Right renal pelvis (tissue), 4 donors: ENCODE measurements around the gene GTPBP6. TPM values are rescaled to one million over a fixed set of nuclear protein-coding genes. Genes with fewer than 3 reads are reported as not detected.
"Not testable (repeated sequence)": the region's sequence is repeated elsewhere in the genome, so short reads cannot be mapped to it uniquely, and the experiment has no call there.

Source experiments
- DNase-seq, 4 donors: peaks; one replicate each; pipeline ENCODE4 v3.0.0-alpha.2; 2013; ENCODE audit warnings: low read depth in 4 of 4, low spot score in 3 of 4, missing footprints in 1 of 4
- polyA plus RNA-seq, 4 donors: library from polyadenylated mRNA; unstranded; fragments of 120-200 nt; gene quantifications; one replicate each; pipeline ENCODE4 v1.2.1, GENCODE V29; 2013; ENCODE audit not compliant: insufficient read length in 4 of 4

The GTPBP6 gene
- polyA plus RNA-seq, 4 donors: 42.0 to 55.1 (median 45.0) TPM

GRCh38 chrX:338281-338835 is 19.8 kb upstream of the GTPBP6 start:
- no peak for DNase-seq

DNA sequence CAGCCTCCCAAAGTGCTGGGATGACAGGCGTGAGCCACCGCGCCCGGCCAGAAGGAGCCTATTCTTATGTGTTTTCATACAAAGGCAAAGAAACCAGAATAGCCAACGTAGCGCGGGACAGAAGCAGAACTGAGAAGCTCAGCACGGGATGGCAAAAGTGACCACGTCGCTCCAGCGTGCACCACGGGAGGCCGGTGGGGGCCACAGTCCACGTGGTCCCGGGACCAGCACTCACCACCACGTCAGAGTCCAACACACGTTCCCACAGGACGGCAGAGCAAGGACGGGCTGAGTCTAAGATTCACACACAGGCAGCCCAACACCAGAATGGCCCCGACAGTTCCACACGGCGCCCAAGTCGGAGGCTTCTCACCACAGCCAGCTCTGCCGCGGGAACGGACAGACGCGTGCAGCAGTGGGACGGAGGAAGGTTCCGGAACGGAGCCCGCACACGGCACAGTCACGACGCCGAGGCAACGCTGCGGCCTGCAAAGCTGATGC is 18.8 kb upstream of the GTPBP6 start:
- DNase-seq: no peak

- no peak for DNase-seq
These were observed 17.6 kb upstream of the GTPBP6 start for GRCh38 chrX:336227-336626.

GRCh38 chrX:335758-336155 is 17.2 kb upstream of the GTPBP6 start:
- DNase-seq: no peak

DNA sequence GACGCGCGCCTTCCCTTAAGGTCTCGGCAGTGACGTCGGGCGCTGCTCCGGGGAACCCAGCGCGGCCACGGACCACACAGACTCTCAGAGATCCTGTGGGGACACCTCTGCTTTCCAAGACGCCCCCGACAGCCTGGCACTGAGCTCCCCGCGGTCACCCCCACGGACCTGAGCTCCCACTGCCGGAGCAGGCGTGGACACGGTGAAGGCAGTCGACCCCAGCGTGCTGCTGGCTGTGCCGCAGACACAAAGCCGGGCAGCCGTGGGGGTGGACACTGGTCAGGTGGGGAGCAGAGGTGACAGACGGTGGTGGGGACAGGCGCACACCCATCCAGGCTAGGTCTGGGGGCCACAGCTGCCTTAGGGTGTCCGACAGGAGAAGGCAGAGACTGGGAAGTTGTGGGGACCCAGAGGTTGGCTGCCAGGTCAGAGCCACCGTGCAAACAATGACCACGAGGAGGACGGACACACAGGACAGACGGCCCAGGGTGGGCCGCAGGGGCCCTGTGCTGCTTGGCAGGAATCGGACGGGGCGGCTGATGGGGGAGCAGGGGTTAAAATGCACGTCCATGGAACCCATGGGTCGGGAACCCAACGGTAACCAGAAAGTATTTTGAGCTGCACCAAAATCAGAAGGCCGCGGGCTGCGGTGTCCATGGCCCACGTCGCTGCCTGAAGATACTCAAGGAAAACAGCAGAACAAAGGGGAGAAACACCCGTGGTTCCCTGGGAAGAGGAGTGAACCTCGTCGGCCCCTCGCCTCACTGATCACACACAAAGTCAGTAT is 16.6 kb upstream of the GTPBP6 start:
- DNase-seq: no peak

- no peak for DNase-seq
These were observed 15.8 kb upstream of the GTPBP6 start for GRCh38 chrX:334331-334891.

DNA sequence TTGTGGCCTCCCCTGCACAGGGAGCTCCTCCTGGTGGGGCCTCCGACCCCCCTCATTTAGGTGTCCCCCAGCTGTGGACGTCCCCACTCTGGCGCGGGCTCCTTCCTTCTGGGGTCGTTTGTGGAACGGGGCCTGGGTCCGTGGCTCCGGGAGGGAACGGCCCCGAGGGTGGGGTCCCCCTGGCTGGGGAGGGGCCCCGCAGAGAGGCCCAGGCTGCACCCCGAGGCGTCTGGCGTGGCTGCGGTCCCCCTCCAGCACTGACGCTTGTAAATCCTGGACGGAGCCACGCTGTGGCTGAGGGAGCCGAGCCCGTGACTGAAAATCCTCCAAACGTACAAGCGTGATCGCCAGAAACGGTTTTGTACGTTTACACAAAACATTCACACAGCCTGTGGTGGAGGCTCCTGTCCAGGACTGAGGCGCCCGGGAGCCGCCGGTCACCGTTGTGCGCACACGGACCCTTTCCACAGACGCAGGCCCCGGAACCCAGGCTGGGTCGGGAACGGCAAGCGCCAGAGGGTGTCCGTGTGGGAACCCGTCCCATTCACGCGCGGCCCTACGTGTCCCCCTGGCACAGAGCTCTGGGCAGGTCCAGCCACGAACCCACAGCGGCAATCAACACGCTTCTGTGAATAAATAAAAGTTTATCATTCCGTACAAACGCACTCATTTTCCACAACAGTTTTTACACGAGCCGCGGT is 15.2 kb upstream of the GTPBP6 start:
- DNase-seq: no peak

- no peak for DNase-seq
These were observed 14.5 kb upstream of the GTPBP6 start for GRCh38 chrX:332916-333610.

DNA sequence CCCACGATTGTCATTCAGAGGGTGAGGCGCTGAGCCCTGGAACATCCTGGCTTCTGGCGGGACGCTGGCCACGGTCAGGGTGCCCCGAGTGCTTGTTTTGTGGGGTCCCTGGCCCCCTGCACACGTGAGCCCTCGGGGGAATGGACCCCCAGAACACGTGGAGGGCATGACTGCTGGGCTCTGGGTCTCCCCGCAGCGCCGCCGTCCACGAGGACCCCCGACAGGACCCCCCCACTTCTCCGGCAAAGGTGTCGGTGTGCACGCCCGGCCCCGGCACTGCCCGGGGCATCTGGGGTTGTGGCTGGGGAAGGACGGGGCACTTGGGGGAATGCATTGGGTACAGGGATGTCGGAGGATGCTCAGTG is 13.9 kb upstream of the GTPBP6 start:
- no peak for DNase-seq

GRCh38 chrX:331825-332495 is 13.4 kb upstream of the GTPBP6 start:
- DNase-seq: no peak

- no peak for DNase-seq
These were observed 12.7 kb upstream of the GTPBP6 start for GRCh38 chrX:331151-331824.

DNA sequence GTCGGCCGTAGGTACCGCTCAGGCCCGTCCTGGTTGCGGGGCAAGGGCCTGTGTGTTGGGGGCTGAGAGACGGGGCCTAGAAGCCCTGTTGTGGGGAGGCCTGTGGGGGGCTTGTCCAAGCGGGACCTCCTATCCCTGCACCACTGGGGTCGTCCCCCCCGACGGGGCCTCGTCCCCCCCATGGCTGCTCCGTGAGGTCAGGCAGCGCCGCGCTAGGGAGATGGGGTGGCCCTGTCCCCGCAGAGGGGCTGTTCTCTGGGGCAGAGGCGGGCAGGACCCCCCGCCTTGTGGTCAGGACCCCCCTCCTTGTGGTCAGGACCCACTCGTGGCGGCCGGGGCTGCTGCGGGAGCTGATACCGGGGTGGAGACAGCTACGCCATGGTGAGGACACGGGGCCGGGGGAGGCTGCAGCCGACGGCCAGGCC is 12.1 kb upstream of the GTPBP6 start:
- no peak for DNase-seq

GRCh38 chrX:330141-330725 is 11.6 kb upstream of the GTPBP6 start:
- DNase-seq: not testable (repeated sequence)

- no peak for DNase-seq
These were observed 10.8 kb upstream of the GTPBP6 start for GRCh38 chrX:329291-329910.

DNA sequence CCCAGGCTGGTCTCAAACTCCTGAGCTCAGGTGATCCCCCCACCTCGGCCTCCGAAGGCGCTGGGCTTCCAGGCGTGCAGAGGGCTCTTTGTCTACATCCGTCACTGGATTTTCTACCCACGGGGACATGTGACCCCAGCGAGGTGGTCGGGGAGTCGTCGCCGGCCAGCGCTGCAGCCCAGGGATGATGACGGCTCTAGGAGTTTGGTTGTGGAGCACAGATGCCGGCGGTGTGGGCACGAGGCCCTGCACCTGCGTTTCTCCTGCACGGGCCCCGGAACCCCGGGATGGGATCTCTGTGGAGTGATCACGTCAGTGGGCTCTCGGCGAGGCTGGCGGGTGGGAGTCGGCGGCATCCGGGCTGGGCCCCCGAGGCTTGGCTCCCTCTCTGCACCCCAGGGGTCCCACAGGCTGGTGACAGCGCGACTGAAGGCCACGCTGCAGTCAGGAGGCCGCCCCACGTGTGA is 9.1 kb upstream of the GTPBP6 start:
- no peak for DNase-seq

- DNase-seq: not testable (repeated sequence)
These were observed 6.1 kb upstream of the GTPBP6 start for GRCh38 chrX:324664-325063.

DNA sequence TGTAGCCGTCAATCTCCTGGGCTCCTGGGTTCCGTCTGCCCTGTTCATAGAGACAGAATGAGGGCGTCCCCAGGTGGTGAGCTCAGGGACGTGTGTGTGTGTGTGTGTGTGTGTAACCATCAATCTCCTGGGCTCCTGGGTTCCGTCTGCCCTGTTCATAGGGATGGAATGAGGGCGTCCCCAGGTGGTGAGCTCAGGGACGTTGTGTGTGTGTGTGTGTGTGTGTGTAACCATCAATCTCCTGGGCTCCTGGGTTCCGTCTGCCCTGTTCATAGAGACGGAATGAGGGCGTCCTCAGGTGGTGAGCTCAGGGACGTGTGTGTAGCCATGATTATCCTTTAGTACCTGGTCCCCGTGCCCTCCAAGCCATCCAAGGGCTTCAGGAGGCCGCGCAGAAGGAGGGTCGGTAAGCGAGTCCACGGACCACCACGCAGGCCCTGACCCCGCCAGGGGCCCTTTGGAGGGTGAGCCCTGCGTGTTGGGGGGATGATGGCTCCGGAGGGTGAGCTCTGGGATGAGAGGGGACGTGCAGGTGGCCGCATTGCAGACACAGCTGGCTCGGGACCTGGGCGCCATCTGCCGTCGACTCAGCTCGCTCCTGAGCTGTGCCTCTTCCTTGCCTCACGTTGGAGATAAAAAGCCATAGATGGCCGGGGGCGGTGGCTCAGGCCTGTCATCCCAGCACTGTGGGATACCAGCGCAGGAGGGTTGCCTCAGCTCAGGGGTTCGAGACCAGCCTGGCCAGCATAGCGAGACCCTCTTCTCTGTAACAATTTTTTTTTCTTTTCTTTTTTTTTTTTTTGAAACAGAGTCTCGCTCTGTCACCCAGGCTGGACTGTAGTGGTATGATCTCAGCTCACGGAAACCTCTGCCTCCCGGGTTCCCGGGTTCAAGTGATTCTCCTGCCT is 5.4 kb upstream of the GTPBP6 start:
- DNase-seq: peak in 2 of 4 donors; percentile 43 to 58
